HepG2 (cell line): Measurements from ENCODE around the gene FOXN3.

Experiments used
- CTCF ChIP-seq: sonication (generic); formaldehyde crosslinking; IDR thresholded peaks from 2 replicates; pipeline ENCODE4 v1.5.0; 2020; ENCODE audit warnings: mild to moderate bottlenecking, missing genetic modification reagents, moderate library complexity
- NFATC3 ChIP-seq: sonication (generic); formaldehyde crosslinking; IDR thresholded peaks from 2 replicates; pipeline ENCODE4 v1.5.1; 2020; ENCODE audit warnings: mild to moderate bottlenecking, missing genetic modification reagents
- NFE2 ChIP-seq: sonication (generic); formaldehyde crosslinking; IDR thresholded peaks from 2 replicates; pipeline ENCODE4 v1.4.0; 2020; ENCODE audit warnings: missing genetic modification reagents
- ZFX ChIP-seq: sonication (generic); formaldehyde crosslinking; IDR thresholded peaks from 2 replicates; pipeline ENCODE4 v1.4.0; 2020; ENCODE audit warnings: mild to moderate bottlenecking, low read depth, missing genetic modification reagents, moderate library complexity

- no peak for TF ChIP-seq NFATC3 (CRISPR knock-in tag)
- no peak for TF ChIP-seq ZFX (CRISPR knock-in tag)
- TF ChIP-seq NFE2 (CRISPR knock-in tag) = no peak
- no peak for TF ChIP-seq CTCF (CRISPR knock-in tag)
Measured at GRCh38 chr14:89366864-89367778, 49.9 kb downstream of the FOXN3 start.
